Measurements from ENCODE around the gene BUB3. TPM values are rescaled to one million over a fixed set of nuclear protein-coding genes. Genes with fewer than 3 reads are reported as not detected.

BUB3 gene
- total RNA-seq, 1 experiment from 2014 or later: 291 TPM

DNA sequence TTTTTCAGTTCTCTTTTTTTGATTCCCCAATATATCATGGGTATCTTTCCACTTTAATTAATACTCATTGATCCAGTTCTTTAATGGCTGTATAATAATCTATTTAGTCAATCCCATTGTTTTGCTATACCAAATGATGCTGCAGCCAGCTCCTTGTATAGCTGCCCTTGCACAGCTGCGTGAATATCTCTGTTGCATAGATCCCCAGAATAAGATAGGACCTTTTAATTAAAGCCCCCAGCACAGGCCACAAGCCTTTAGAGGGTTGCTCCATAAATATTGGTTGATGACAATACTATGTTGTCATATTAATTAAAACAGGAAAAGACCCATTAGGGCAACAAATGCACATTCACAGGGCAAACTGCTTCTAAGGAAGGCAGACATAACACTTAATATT, 57.9 kb downstream of the BUB3 start:
- DNase-seq (no peak), ATAC-seq (no peak)
- no peaks in the 10 kb centered on the region for H3K4me1 ChIP-seq (ENCODE audit: insufficient read depth, low read length)
- no peaks in the 10 kb centered on the region for H3K79me2 ChIP-seq (ENCODE audit: low read length)
- no peak overlapping the region for H3K9ac ChIP-seq (ENCODE audit: low read length)
- no peaks in the 10 kb centered on the region for H3K9me3 ChIP-seq (ENCODE audit: low read length)
- POLR2A ChIA-PET (ENCODE audit: unreplicated experiment): interaction anchor here (0.6 kb wide), 1 partner anchor 8 kb away, joined by 4 read pairs; no protein-coding TSS in a partner anchor
- no peaks in the 10 kb centered on the region for H3K9me2 ChIP-seq (replicated peaks; ENCODE audit: low read length)
- H3K4me2 ChIP-seq (ENCODE audit: low read length): no peak overlapping the region
- TF ChIP-seq EZH2phosphoT487 (IDR thresholded peaks at IDR 0.05; ENCODE audit: borderline replicate concordance, low read length): no peak
- TF ChIP-seq EZH2 (IDR thresholded peaks at IDR 0.05; ENCODE audit: low read length, unreplicated experiment): no peak
- TF ChIP-seq, protein P1, sequence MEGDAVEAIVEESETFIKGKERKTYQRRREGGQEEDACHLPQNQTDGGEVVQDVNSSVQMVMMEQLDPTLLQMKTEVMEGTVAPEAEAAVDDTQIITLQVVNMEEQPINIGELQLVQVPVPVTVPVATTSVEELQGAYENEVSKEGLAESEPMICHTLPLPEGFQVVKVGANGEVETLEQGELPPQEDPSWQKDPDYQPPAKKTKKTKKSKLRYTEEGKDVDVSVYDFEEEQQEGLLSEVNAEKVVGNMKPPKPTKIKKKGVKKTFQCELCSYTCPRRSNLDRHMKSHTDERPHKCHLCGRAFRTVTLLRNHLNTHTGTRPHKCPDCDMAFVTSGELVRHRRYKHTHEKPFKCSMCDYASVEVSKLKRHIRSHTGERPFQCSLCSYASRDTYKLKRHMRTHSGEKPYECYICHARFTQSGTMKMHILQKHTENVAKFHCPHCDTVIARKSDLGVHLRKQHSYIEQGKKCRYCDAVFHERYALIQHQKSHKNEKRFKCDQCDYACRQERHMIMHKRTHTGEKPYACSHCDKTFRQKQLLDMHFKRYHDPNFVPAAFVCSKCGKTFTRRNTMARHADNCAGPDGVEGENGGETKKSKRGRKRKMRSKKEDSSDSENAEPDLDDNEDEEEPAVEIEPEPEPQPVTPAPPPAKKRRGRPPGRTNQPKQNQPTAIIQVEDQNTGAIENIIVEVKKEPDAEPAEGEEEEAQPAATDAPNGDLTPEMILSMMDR (conservative IDR thresholded peaks at IDR 0.05; ENCODE audit: low read depth, low read length): no peak
- intact Hi-C loops (cut with micrococcal nuclease): no loop called here
- H3K4me3 ChIP-seq (ENCODE audit: low read length): no peak overlapping the region
- no peak overlapping the region for H3K27ac ChIP-seq (ENCODE audit: low read length)
- no TSS peak for BruUV-seq (replicated peaks)
- CTCF ChIA-PET: no interaction called here
- no peaks in the 10 kb centered on the region for H3K27me3 ChIP-seq (ENCODE audit: low read length)
- no peaks in the 10 kb centered on the region; the same call in 1 of the 2 replicates for H3K36me3 ChIP-seq (ENCODE audit: low read depth, low read length)
- H2AFZ ChIP-seq (ENCODE audit: low read length): no peak overlapping the region
- H4K20me1 ChIP-seq (ENCODE audit: low read length): no peaks in the 10 kb centered on the region
- no peaks in the 10 kb centered on the region for H3F3A ChIP-seq (ENCODE audit: low read length, unreplicated experiment)

DNA sequence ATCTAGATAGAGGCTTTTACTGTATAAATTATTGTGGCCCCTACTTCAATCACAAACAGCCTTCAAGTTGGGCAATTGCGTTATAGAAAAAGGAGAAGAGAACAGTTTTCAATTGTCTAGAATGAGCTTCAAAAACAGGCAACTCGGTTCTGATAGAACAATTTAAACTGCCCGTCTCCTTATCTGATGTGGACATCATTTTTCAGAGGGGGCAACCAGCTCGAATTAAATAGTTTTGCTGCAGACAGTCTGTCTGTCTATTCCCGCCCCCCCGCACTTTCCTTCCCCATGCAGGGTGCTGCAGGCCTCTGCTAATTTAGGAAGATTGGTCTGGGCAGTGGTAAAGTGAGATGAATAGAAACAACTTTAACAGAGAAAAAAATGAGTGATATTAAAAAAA, 58.4 kb downstream of the BUB3 start:
- H4K20me1 ChIP-seq (ENCODE audit: low read length): no peaks in the 10 kb centered on the region
- H3K36me3 ChIP-seq (ENCODE audit: low read depth, low read length): no peaks in the 10 kb centered on the region; the same call in 1 of the 2 replicates
- POLR2A ChIA-PET (ENCODE audit: unreplicated experiment): interaction anchor here (0.6 kb wide), 1 partner anchor 9 kb away, joined by 4 read pairs; no protein-coding TSS in a partner anchor
- H3K79me2 ChIP-seq (ENCODE audit: low read length): no peaks in the 10 kb centered on the region
- ATAC-seq: no peak
- no peaks in the 10 kb centered on the region for H3K9me3 ChIP-seq (ENCODE audit: low read length)
- H3K9ac ChIP-seq (ENCODE audit: low read length): no peak overlapping the region
- H2AFZ ChIP-seq (ENCODE audit: low read length): no peak overlapping the region
- H3K9me2 ChIP-seq (replicated peaks; ENCODE audit: low read length): no peaks in the 10 kb centered on the region
- H3K4me3 ChIP-seq (ENCODE audit: low read length): no peak overlapping the region
- intact Hi-C loops (cut with micrococcal nuclease): no loop called here
- no TSS peak for BruUV-seq (replicated peaks)
- no peak for DNase-seq
- H3K27me3 ChIP-seq (ENCODE audit: low read length): no peaks in the 10 kb centered on the region
- H3F3A ChIP-seq (ENCODE audit: low read length, unreplicated experiment): no peaks in the 10 kb centered on the region
- no peaks in the 10 kb centered on the region for H3K4me1 ChIP-seq (ENCODE audit: insufficient read depth, low read length)
- no peak overlapping the region for H3K27ac ChIP-seq (ENCODE audit: low read length)
- H3K4me2 ChIP-seq (ENCODE audit: low read length): no peak overlapping the region
- TF ChIP-seq, protein P1 (conservative IDR thresholded peaks at IDR 0.05; ENCODE audit: low read depth, low read length): no peak
- TF ChIP-seq EZH2 (IDR thresholded peaks at IDR 0.05; ENCODE audit: low read length, unreplicated experiment): no peak
- no peak for TF ChIP-seq EZH2phosphoT487 (IDR thresholded peaks at IDR 0.05; ENCODE audit: borderline replicate concordance, low read length)
- CTCF ChIA-PET: no interaction called here

DNA sequence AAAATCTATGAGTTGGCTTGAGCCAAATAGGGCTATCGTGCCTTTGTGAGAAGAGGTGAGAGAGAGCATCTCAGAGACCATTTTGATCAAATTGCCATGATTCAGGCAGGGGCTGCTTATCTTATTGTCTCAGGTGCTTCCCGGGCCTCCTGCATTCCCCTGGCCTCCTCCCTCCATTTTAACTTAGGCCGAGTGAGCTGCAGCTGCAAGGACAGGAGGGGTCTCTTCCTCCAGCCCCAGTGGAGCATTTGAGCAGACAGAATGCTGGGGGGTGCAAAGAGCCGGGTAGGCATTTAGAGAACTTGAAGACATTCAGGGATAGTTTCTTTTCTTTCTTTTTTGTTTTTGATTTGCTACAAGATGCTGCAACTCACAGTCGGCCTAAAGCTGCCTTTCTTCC, 59.0 kb downstream of the BUB3 start:
- no TSS peak for BruUV-seq (replicated peaks)
- ATAC-seq (no peak), DNase-seq (no peak)
- H3K79me2 ChIP-seq (ENCODE audit: low read length): no peaks in the 10 kb centered on the region
- no peak for TF ChIP-seq EZH2 (IDR thresholded peaks at IDR 0.05; ENCODE audit: low read length, unreplicated experiment)
- H3K4me1 ChIP-seq (ENCODE audit: insufficient read depth, low read length): no peaks in the 10 kb centered on the region
- intact Hi-C loops (cut with micrococcal nuclease): no loop called here
- H3K4me3 ChIP-seq (ENCODE audit: low read length): no peak overlapping the region
- no peaks in the 10 kb centered on the region for H3K9me2 ChIP-seq (replicated peaks; ENCODE audit: low read length)
- CTCF ChIA-PET: no interaction called here
- no peaks in the 10 kb centered on the region for H3K27me3 ChIP-seq (ENCODE audit: low read length)
- no peaks in the 10 kb centered on the region; the same call in 1 of the 2 replicates for H3K36me3 ChIP-seq (ENCODE audit: low read depth, low read length)
- no peaks in the 10 kb centered on the region for H3K9me3 ChIP-seq (ENCODE audit: low read length)
- POLR2A ChIA-PET (ENCODE audit: unreplicated experiment): no interaction called here
- H3K27ac ChIP-seq (ENCODE audit: low read length): no peak overlapping the region
- no peak overlapping the region for H2AFZ ChIP-seq (ENCODE audit: low read length)
- no peaks in the 10 kb centered on the region for H3F3A ChIP-seq (ENCODE audit: low read length, unreplicated experiment)
- no peaks in the 10 kb centered on the region for H4K20me1 ChIP-seq (ENCODE audit: low read length)
- H3K9ac ChIP-seq (ENCODE audit: low read length): no peak overlapping the region
- no peak overlapping the region for H3K4me2 ChIP-seq (ENCODE audit: low read length)

Other genes with a start within 250 kb of the BUB3 start
- gene FAM24A, start 243.8 kb upstream of the BUB3 start, total RNA-seq (2014; rRNA removed): not detected in 2 replicates
- 4.5 and 6.2 TPM in 2 replicates for gene C10orf88, start 200.2 kb upstream of the BUB3 start, total RNA-seq (2014; rRNA removed)
- gene PSTK, start 174.0 kb upstream of the BUB3 start, total RNA-seq (2014; rRNA removed): 2.3 and 2.6 TPM in 2 replicates
- 1.6 TPM in 2 replicates for gene IKZF5, start 145.6 kb upstream of the BUB3 start, total RNA-seq (2014; rRNA removed)
- gene ACADSB, start 145.4 kb upstream of the BUB3 start, total RNA-seq (2014; rRNA removed): 2.8 and 3.2 TPM in 2 replicates
- gene HMX3, start 18.4 kb upstream of the BUB3 start, total RNA-seq (2014; rRNA removed): 0.51 TPM in 1 of 2 replicates, not detected in the other
- not detected in 2 replicates for gene HMX2, start 6.3 kb upstream of the BUB3 start, total RNA-seq (2014; rRNA removed)